Right atrium auricular region (tissue), 2 donors: ENCODE data around the gene HMGB1. TPM values are rescaled to one million over a fixed set of nuclear protein-coding genes. Genes with fewer than 3 reads are reported as not detected.

Experiments
- DNase-seq: peaks from one replicate; pipeline ENCODE4 v3.0.0-alpha.2; 2019; ENCODE audit warnings: low spot score
- H3K27ac ChIP-seq, 2 donors: fragments of 200-600 bp; sonication (generic); 1 replicate in 1 of 2; 2 replicates in 1 of 2; pipeline ENCODE4 v1.5.1; 2016 to 2019
- H3K27me3 ChIP-seq, 2 donors: fragments of 200-600 bp; sonication (generic); one replicate each; pipeline versions ENCODE4 v1.5.1 to v1.6.0; 2017 to 2019
- H3K36me3 ChIP-seq: fragments of 200-600 bp; sonication (generic); one replicate; pipeline ENCODE4 v1.5.1; 2016
- H3K4me1 ChIP-seq, 2 donors: fragments of 200-600 bp; sonication (generic); one replicate each; pipeline versions ENCODE4 v1.5.1 to v1.6.0; 2017 to 2019
- H3K4me3 ChIP-seq, 2 donors: fragments of 200-600 bp; sonication (generic); 1 replicate in 1 of 2; 2 replicates in 1 of 2; pipeline ENCODE4 v1.5.1; 2017 to 2019; ENCODE audit warnings: mild to moderate bottlenecking in 1 of 2, moderate library complexity in 1 of 2
- H3K9me3 ChIP-seq, 2 donors: fragments of 200-600 bp; sonication (generic); one replicate each; pipeline ENCODE4 v1.5.1; 2019
- CTCF ChIP-seq, 2 donors: fragments of 200-600 bp; sonication (generic); IDR thresholded peaks; one replicate each; pipeline ENCODE4 v1.5.1; 2019; ENCODE audit warnings: antibody characterized with exemption in 2 of 2
- total RNA-seq, 2 donors: library from RNA; depleted of rRNA; stranded (reverse); fragments of >200 nt; gene quantifications; one replicate each; pipeline ENCODE4 v1.1.0, GENCODE V29; 2016

HMGB1 gene
- 100 to 1,000 TPM; 133 to 190 TPM for total RNA-seq

GRCh38 chr13:30465593-30466357 is at the start of gene HMGB1:
Gene HMGB1 (minus strand): TSS chr13:30465936. CDS start chr13:30463680, 2,256 bp downstream.
- H3K4me3 ChIP-seq, result peak within 1 kb of the TSS; percentile 97 to 99
- no peaks in the 10 kb centered on the region for H3K27me3 ChIP-seq
- no peaks in the 10 kb centered on the region for H3K9me3 ChIP-seq
- TF ChIP-seq CTCF (IDR thresholded peaks at IDR 0.05), result peak in 1 of 2 donors; percentile 18
- DNase-seq, result peak; percentile 100
- H3K27ac ChIP-seq, result peak within 1 kb of the TSS; percentile 98 to 100
- peaks cover 20% of the 10 kb centered on the region for H3K36me3 ChIP-seq
- peaks cover 2 to 32% of the 10 kb centered on the region in 2 donors for H3K4me1 ChIP-seq

DNA sequence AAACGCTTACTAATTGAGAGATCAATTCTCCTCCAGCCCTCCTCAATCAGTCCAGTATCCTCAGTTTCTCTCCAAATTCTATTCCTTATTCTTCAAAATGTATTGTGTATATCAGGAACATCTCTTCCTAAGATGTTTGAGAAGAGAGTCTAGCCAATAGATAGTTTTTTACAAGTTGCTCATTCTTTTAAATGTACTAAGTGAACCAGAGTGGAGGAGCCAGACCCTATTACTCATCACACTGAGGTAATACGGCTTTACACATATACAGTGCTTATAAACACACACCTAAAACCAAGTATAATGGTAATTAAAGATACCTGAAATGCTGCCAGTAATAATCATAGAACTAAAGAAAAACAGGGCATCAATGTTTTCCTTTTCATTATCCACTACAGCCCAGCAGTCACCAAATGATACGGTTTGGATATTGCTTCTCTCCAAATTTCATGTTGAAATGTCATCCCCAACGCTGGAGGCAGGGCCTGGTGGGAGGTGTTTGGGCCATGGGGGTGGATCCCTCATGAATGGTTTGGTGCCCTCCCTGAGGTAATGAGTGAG is 45.2 kb upstream of the HMGB1 start:
- no peaks in the 10 kb centered on the region for H3K9me3 ChIP-seq
- no peak for TF ChIP-seq CTCF (IDR thresholded peaks at IDR 0.05)
- no peak overlapping the region for H3K27ac ChIP-seq
- no peaks in the 10 kb centered on the region for H3K4me1 ChIP-seq
- no peaks in the 10 kb centered on the region for H3K27me3 ChIP-seq
- no peak for DNase-seq
- no peaks in the 10 kb centered on the region for H3K36me3 ChIP-seq
- no peak overlapping the region for H3K4me3 ChIP-seq

- no peak overlapping the region for H3K27ac ChIP-seq
- no peaks in the 10 kb centered on the region for H3K4me1 ChIP-seq
- DNase-seq, result no peak
- no peaks in the 10 kb centered on the region for H3K27me3 ChIP-seq
- no peak for TF ChIP-seq CTCF (IDR thresholded peaks at IDR 0.05)
- no peaks in the 10 kb centered on the region for H3K9me3 ChIP-seq
- no peaks in the 10 kb centered on the region for H3K36me3 ChIP-seq
- H3K4me3 ChIP-seq, result no peak overlapping the region
These were observed 44.4 kb upstream of the HMGB1 start for GRCh38 chr13:30510091-30510490.

- Histone ChIP-seq H3K9me3 (no peaks in the 10 kb centered on the region), H3K27ac (no peak overlapping the region), H3K27me3 (no peaks in the 10 kb centered on the region), H3K4me3 (no peak overlapping the region), H3K36me3 (no peaks in the 10 kb centered on the region), H3K4me1 (no peaks in the 10 kb centered on the region)
- no peak for DNase-seq
- TF ChIP-seq CTCF (IDR thresholded peaks at IDR 0.05), result no peak
These were observed 43.7 kb upstream of the HMGB1 start for GRCh38 chr13:30509254-30510050.

GRCh38 chr13:30504081-30504480 is 38.3 kb upstream of the HMGB1 start:
- Histone ChIP-seq H3K4me3 (no peak overlapping the region), H3K27ac (no peak overlapping the region), H3K4me1 (no peaks in the 10 kb centered on the region), H3K9me3 (no peaks in the 10 kb centered on the region), H3K36me3 (no peaks in the 10 kb centered on the region), H3K27me3 (no peaks in the 10 kb centered on the region)
- TF ChIP-seq CTCF (IDR thresholded peaks at IDR 0.05), result no peak
- no peak for DNase-seq
